K562 (cell line): ENCODE measurements around the gene STUB1.

Experiments
- ARID1B ChIP-seq: fragments of 450-650 bp; IDR thresholded peaks from 2 replicates; pipeline ENCODE4 v1.6.1; 2016; ENCODE audit warnings: antibody characterized with exemption, mild to moderate bottlenecking, inconsistent platforms
- CBFA2T3 ChIP-seq: fragments of 450-650 bp; IDR thresholded peaks from 2 replicates; pipeline ENCODE4 v1.6.1; 2017
- CEBPB ChIP-seq: fragments of 450-650 bp; IDR thresholded peaks from 2 replicates; pipeline ENCODE4 v1.6.1; 2016; ENCODE audit warnings: missing genetic modification characterization, missing compliant biosample characterization
- FOSL1 ChIP-seq: fragments of 200-800 bp; sonication (Bioruptor generic); conservative IDR thresholded peaks from 2 replicates; pipeline ENCODE4 v1.6.1; 2016; ENCODE audit warnings: missing genetic modification characterization, missing compliant biosample characterization
- TGIF2 ChIP-seq: sonication (generic); formaldehyde crosslinking; IDR thresholded peaks from 2 replicates; pipeline ENCODE4 v1.8.1; 2022; ENCODE audit warnings: mild to moderate bottlenecking, missing genetic modification reagents, moderate library complexity

- TF ChIP-seq FOSL1 (tag) (no peak), CEBPB (tag) (no peak), ARID1B (no peak), TGIF2 (CRISPR knock-in tag) (no peak), CBFA2T3 (no peak)
Measured at GRCh38 chr16:684071-684794, 4.0 kb downstream of the STUB1 start, which contains the start of gene JMJD8.
